Measurements from ENCODE around the gene DCP2. TPM values are rescaled to one million over a fixed set of nuclear protein-coding genes. Genes with fewer than 3 reads are reported as not detected.

DCP2 gene
- 27.9 and 31.5 TPM in 2 replicates for total RNA-seq

DNA sequence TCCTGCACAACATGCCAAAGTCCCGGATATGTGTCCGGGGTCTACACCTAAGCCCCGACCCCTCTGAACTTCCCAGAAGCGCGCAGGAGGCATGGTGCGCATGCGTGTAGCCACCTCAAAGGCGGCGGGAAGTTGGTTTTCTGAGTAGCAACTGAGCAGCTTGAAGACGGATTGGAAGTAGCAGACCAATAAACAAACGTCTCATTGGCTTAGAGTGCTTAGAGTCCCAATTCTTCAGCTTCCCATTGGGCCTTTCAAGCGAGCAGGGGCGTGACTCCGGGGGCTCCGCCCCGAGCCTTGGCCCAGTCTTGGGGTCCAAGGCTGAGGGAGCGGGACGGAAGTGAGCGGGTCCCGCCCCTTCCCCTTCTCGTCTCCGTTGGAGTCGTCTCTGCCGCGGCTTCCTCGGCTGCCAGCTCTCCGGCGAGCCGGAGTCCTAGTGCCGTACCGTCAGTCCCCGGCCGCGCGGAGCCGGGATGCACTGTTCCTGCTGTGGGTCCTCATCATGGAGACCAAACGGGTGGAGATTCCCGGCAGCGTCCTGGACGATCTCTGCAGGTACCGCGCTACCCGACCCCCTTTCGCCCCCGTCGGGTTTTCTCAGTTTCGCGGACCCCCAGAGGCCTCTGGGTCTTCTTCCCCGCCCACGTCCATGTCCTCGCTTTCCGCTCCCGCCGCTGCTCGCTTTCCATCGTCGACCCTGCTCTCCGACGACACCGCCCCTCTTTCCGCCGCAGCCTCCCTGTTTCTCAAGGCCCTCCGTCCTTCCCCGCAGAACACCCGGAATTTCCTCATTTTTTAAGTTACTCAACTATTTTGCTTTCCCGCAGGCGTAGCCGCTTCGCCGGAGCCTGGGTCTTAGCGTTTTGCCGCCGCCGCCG lies at the start of gene DCP2:
Gene DCP2 (plus strand): TSS at position 367 of the 878 bp plus-strand sequence. CDS start 136 bp downstream, at position 503.
- H3K27me3 ChIP-seq (ENCODE audit: insufficient read depth, low read length) = no peaks in the 10 kb centered on the region
- H3K9me3 ChIP-seq (ENCODE audit: low read depth, low read length) = no peaks in the 10 kb centered on the region
- H3K36me3 ChIP-seq (ENCODE audit: insufficient read depth, low read length) = peaks cover 9% of the 10 kb centered on the region
- DNase-seq (ENCODE audit: insufficient read length, low spot score, missing footprints) = peak; percentile 97
- peak within 1 kb of the TSS; percentile 97 for H3K4me3 ChIP-seq (ENCODE audit: insufficient read depth, low read length)
- H4K20me1 ChIP-seq (ENCODE audit: insufficient read depth, low read length) = no peaks in the 10 kb centered on the region
- H3K4me1 ChIP-seq (ENCODE audit: insufficient read depth, low read length) = peaks cover 10% of the 10 kb centered on the region
- H3K27ac ChIP-seq (ENCODE audit: low read depth, low read length) = peak within 1 kb of the TSS; percentile 85
- peak within 1 kb of the TSS; percentile 97 for H2AFZ ChIP-seq (ENCODE audit: low read length)
- no peak for TF ChIP-seq CTCF (IDR thresholded peaks at IDR 0.05; ENCODE audit: extremely low read depth, low read depth, low read length)
- peaks cover 50% of the 10 kb centered on the region for H3K79me2 ChIP-seq (ENCODE audit: insufficient read depth, low read length)
- H3K4me2 ChIP-seq (ENCODE audit: insufficient read depth, low read length) = peak within 1 kb of the TSS; percentile 85

GRCh38 chr5:112929336-112930081 lies 47.1 kb upstream of the DCP2 start:
- Histone ChIP-seq H3K27ac (ENCODE audit: low read depth, low read length) (no peak overlapping the region), H3K4me3 (ENCODE audit: insufficient read depth, low read length) (no peak overlapping the region), H3K36me3 (ENCODE audit: insufficient read depth, low read length) (no peaks in the 10 kb centered on the region), H3K79me2 (ENCODE audit: insufficient read depth, low read length) (no peaks in the 10 kb centered on the region), H3K27me3 (ENCODE audit: insufficient read depth, low read length) (no peaks in the 10 kb centered on the region), H3K4me1 (ENCODE audit: insufficient read depth, low read length) (peaks cover 16% of the 10 kb centered on the region), H2AFZ (ENCODE audit: low read length) (no peak overlapping the region), H4K20me1 (ENCODE audit: insufficient read depth, low read length) (no peaks in the 10 kb centered on the region), H3K9me3 (ENCODE audit: low read depth, low read length) (no peaks in the 10 kb centered on the region), H3K4me2 (ENCODE audit: insufficient read depth, low read length) (no peak overlapping the region)
- no peak for TF ChIP-seq CTCF (IDR thresholded peaks at IDR 0.05; ENCODE audit: extremely low read depth, low read depth, low read length)
- no peak for DNase-seq (ENCODE audit: insufficient read length, low spot score, missing footprints)

- Histone ChIP-seq H3K36me3 (ENCODE audit: insufficient read depth, low read length) (no peaks in the 10 kb centered on the region), H3K27me3 (ENCODE audit: insufficient read depth, low read length) (no peaks in the 10 kb centered on the region), H3K4me1 (ENCODE audit: insufficient read depth, low read length) (peaks cover 16% of the 10 kb centered on the region), H3K27ac (ENCODE audit: low read depth, low read length) (no peak overlapping the region), H3K4me2 (ENCODE audit: insufficient read depth, low read length) (no peak overlapping the region), H3K4me3 (ENCODE audit: insufficient read depth, low read length) (no peak overlapping the region), H3K79me2 (ENCODE audit: insufficient read depth, low read length) (no peaks in the 10 kb centered on the region), H4K20me1 (ENCODE audit: insufficient read depth, low read length) (no peaks in the 10 kb centered on the region), H3K9me3 (ENCODE audit: low read depth, low read length) (no peaks in the 10 kb centered on the region), H2AFZ (ENCODE audit: low read length) (no peak overlapping the region)
- no peak for DNase-seq (ENCODE audit: insufficient read length, low spot score, missing footprints)
- no peak for TF ChIP-seq CTCF (IDR thresholded peaks at IDR 0.05; ENCODE audit: extremely low read depth, low read depth, low read length)
Observed at GRCh38 chr5:112930082-112930344, 46.6 kb upstream of the DCP2 start.

DNA sequence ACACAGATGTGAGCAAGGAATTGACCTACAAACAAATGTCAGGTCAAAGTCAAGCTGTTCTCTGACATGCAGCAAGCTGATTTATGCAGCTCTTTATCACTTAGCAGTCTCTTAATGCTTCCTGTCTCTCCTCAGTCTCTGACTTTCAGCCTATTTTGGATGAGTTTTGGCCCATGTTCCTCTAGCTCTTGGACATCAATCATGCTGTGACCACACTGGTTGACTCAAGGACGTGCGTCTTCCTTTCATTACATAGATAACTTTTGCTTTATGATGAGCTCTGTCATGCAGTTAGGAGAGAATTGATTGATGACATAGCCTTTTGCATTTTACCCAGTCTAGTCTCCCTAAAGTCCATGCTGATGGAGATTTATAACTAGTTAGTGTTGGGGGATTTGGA lies 45.1 kb upstream of the DCP2 start:
- Histone ChIP-seq H3K27me3 (ENCODE audit: insufficient read depth, low read length) (no peaks in the 10 kb centered on the region), H3K9me3 (ENCODE audit: low read depth, low read length) (no peaks in the 10 kb centered on the region), H3K4me2 (ENCODE audit: insufficient read depth, low read length) (no peak overlapping the region), H3K79me2 (ENCODE audit: insufficient read depth, low read length) (no peaks in the 10 kb centered on the region), H3K36me3 (ENCODE audit: insufficient read depth, low read length) (no peaks in the 10 kb centered on the region), H2AFZ (ENCODE audit: low read length) (no peak overlapping the region), H4K20me1 (ENCODE audit: insufficient read depth, low read length) (no peaks in the 10 kb centered on the region), H3K4me1 (ENCODE audit: insufficient read depth, low read length) (peaks cover 19% of the 10 kb centered on the region), H3K27ac (ENCODE audit: low read depth, low read length) (no peak overlapping the region), H3K4me3 (ENCODE audit: insufficient read depth, low read length) (no peak overlapping the region)
- no peak for DNase-seq (ENCODE audit: insufficient read length, low spot score, missing footprints)
- no peak for TF ChIP-seq CTCF (IDR thresholded peaks at IDR 0.05; ENCODE audit: extremely low read depth, low read depth, low read length)

Data from osteoblast (primary cell).